OCI-LY3 (cell line): ENCODE data around the gene CDKN1C.
A peak's percentile ranks its signal among the peaks of the same experiment; 100 is the strongest.

ENCODE experiments used
- H2AFZ ChIP-seq: fragments of 200-600, 300-600 bp; shearing (Covaris generic); 2 replicates; pipeline ENCODE4 v1.6.0; 2014; ENCODE audit warnings: antibody characterized with exemption, low read depth, low read length
- H3K27ac ChIP-seq: fragments of 200-600, 300-600 bp; sonication (generic); 2 replicates; pipeline ENCODE4 v1.5.1; 2014; ENCODE audit warnings: mild to moderate bottlenecking, low read length, moderate library complexity, mixed read lengths
- H3K27me3 ChIP-seq: fragments of 200-600, 300-600 bp; sonication (generic); 2 replicates; pipeline ENCODE4 v1.6.1; 2014; ENCODE audit warnings: low read depth, low read length, mixed read lengths
- H3K36me3 ChIP-seq: fragments of 200-600, 300-600 bp; sonication (generic); replicated peaks from 2 replicates; pipeline ENCODE3; 2014; ENCODE audit warnings: low read depth, low read length, mixed read lengths
- H3K4me1 ChIP-seq: fragments of 300-600, 200-600 bp; sonication (generic); 2 replicates; pipeline ENCODE4 v1.6.1; 2014; ENCODE audit warnings: low read length, mixed read lengths
- H3K4me2 ChIP-seq: fragments of 200-600, 300-600 bp; sonication (generic); 2 replicates; pipeline ENCODE4 v1.6.1; 2014; ENCODE audit warnings: low read length, mixed read lengths
- H3K4me3 ChIP-seq: fragments of 300-600, 200-600 bp; sonication (generic); 2 replicates; pipeline ENCODE4 v1.5.1; 2014; ENCODE audit warnings: antibody characterized with exemption, mild to moderate bottlenecking, low read length, moderate library complexity
- H3K79me2 ChIP-seq: fragments of 300-600, 200-600 bp; shearing (Covaris generic); 2 replicates; pipeline ENCODE4 v1.6.1; 2014; ENCODE audit warnings: mild to moderate bottlenecking, low read length, mixed read lengths
- H3K9ac ChIP-seq: fragments of 300-600, 200-600 bp; shearing (Covaris generic); 2 replicates; pipeline ENCODE4 v1.6.0; 2014; ENCODE audit warnings: mild to moderate bottlenecking, low read length, moderate library complexity
- H3K9me3 ChIP-seq: fragments of 200-600, 300-600 bp; shearing (Covaris generic); 2 replicates; pipeline ENCODE4 v1.6.1; 2014; ENCODE audit warnings: low read length, mixed read lengths; ENCODE audit not compliant: insufficient read depth
- H4K20me1 ChIP-seq: fragments of 200-600, 300-600 bp; sonication (generic); 2 replicates; pipeline ENCODE4 v1.6.1; 2016; ENCODE audit warnings: low read length, mixed read lengths; ENCODE audit not compliant: insufficient read depth
- EZH2phosphoT487 ChIP-seq: fragments of 200-600 bp; shearing (Covaris generic); IDR thresholded peaks from 2 replicates; pipeline ENCODE4 v1.6.1; 2018; ENCODE audit warnings: antibody characterized with exemption, mixed run types, low read depth
- TF ChIP-seq, protein P1 (sequence below): fragments of 200-600, 300-600 bp; sonication (generic); IDR thresholded peaks from 2 replicates; pipeline ENCODE4 v1.5.1; 2014; ENCODE audit warnings: antibody characterized with exemption, low read length, low read depth

CDKN1C gene

DNA sequence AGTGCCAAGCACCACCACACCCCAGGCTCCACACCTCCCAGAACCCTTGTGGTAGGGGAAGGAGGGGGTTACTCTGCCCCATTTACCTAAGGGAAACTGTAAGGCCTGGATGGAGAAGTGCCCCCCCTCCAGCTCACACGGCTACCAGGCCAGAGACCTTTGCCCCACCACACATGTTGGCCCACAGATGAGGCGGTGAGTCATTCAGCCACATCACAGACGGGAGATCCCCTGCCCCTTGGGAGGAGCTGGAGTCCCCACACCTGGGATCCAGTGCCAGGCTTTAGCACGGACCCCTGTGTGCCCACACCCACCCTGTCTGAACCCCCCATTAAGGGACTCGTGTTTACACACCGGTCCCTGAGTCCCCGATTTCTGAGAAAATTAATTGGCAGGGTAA is 24.9 kb downstream of the CDKN1C start:
- no peak overlapping the region for H3K9ac ChIP-seq
- no peaks in the 10 kb centered on the region for H3K9me3 ChIP-seq
- peaks cover 8% of the 10 kb centered on the region for H3K4me1 ChIP-seq
- H2AFZ ChIP-seq = no peak overlapping the region
- no peaks in the 10 kb centered on the region for H3K36me3 ChIP-seq
- no peaks in the 10 kb centered on the region for H4K20me1 ChIP-seq
- no peak overlapping the region for H3K4me3 ChIP-seq
- H3K27ac ChIP-seq = no peak overlapping the region
- no peaks in the 10 kb centered on the region for H3K79me2 ChIP-seq
- H3K4me2 ChIP-seq = peak overlapping the region; percentile 21
- no peaks in the 10 kb centered on the region for H3K27me3 ChIP-seq
- no peak for TF ChIP-seq EZH2phosphoT487
- TF ChIP-seq, protein P1, sequence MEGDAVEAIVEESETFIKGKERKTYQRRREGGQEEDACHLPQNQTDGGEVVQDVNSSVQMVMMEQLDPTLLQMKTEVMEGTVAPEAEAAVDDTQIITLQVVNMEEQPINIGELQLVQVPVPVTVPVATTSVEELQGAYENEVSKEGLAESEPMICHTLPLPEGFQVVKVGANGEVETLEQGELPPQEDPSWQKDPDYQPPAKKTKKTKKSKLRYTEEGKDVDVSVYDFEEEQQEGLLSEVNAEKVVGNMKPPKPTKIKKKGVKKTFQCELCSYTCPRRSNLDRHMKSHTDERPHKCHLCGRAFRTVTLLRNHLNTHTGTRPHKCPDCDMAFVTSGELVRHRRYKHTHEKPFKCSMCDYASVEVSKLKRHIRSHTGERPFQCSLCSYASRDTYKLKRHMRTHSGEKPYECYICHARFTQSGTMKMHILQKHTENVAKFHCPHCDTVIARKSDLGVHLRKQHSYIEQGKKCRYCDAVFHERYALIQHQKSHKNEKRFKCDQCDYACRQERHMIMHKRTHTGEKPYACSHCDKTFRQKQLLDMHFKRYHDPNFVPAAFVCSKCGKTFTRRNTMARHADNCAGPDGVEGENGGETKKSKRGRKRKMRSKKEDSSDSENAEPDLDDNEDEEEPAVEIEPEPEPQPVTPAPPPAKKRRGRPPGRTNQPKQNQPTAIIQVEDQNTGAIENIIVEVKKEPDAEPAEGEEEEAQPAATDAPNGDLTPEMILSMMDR = no peak

DNA sequence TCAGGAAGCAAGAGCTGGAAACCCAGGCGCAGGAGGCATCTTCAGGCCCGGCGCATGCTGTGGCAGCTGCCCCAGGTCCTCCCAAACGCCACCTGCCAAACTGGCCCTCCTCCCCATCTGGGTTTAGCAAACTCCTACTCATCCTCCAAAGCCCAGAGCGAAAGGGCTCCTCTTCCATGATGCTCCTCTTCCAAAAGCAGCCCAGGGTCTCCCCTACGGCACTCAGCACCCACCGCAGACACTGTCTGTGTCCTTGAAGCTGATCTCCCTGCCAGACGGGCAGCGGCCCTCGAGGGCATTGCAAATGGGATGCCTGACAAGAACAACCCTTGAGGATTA is 25.9 kb downstream of the CDKN1C start:
- Histone ChIP-seq H2AFZ (no peak overlapping the region), H3K27me3 (no peaks in the 10 kb centered on the region), H3K79me2 (no peaks in the 10 kb centered on the region), H3K4me3 (no peak overlapping the region), H3K36me3 (no peaks in the 10 kb centered on the region), H3K9ac (no peak overlapping the region), H3K4me2 (no peak overlapping the region), H3K27ac (no peak overlapping the region), H4K20me1 (no peaks in the 10 kb centered on the region), H3K4me1 (peaks cover 8% of the 10 kb centered on the region), H3K9me3 (no peaks in the 10 kb centered on the region)
- TF ChIP-seq, protein P1 = no peak
- TF ChIP-seq EZH2phosphoT487 = no peak

DNA sequence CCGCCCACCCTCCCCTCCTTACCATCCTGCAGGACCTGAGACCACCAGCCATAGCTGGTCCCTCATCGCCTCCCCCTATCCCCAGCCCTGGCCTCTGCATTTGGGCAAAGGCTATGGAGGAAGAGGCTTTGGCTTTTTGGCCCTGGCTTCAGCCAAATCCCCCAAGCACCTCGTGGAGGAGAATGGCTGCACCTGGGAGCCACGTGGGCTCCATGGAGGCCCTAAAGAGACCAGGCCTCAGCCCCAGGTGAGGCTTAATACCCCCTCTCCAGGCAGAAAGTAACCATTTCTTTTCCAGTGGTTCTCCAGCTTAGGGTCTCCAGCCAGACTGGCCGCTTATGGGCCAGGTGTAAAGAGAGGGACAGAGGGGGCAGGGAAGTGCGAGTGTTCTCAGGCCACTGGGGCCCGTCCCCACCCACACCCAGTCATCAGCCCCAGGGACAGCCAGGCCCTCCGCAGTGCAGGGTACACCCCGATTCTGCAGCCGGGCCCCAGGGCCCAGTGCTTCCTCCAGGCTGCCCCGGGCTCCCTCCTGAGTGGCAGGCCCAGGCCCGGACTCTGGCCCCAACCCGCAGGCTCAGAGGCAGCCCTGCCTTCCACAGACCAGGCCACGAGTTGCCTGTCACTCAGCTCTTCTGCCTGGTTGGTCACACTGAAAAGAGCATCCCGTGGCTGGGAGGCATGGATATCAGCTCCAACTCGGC is 26.4 kb downstream of the CDKN1C start:
- no peak overlapping the region for H2AFZ ChIP-seq
- no peaks in the 10 kb centered on the region for H4K20me1 ChIP-seq
- H3K27me3 ChIP-seq = no peaks in the 10 kb centered on the region
- H3K4me1 ChIP-seq = peaks cover 8% of the 10 kb centered on the region
- no peak overlapping the region for H3K27ac ChIP-seq
- H3K9ac ChIP-seq = no peak overlapping the region
- no peak overlapping the region for H3K4me2 ChIP-seq
- H3K36me3 ChIP-seq = no peaks in the 10 kb centered on the region
- no peaks in the 10 kb centered on the region for H3K9me3 ChIP-seq
- H3K79me2 ChIP-seq = no peaks in the 10 kb centered on the region
- TF ChIP-seq, protein P1 = no peak
- no peak for TF ChIP-seq EZH2phosphoT487
- no peak overlapping the region for H3K4me3 ChIP-seq

DNA sequence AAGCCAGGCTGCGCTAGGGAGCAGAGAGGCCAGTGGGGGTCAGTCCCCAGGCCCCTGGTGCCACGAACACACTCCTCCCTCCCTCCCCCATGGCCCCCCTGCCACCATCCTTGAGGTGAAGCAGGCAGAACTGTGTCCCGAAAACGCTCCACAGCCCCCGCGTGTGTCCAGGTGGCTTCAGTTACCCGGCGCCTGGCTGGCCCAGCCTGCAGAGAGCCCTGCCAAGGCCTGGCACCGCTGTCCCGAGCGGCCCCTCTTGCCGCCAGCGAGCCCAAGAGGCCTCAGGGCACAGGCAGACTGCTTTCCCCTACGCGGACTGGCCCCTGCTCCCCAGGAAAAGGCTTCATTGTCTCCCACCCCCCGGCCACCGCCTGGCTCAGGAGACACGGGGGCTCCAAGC is 27.7 kb downstream of the CDKN1C start:
- TF ChIP-seq, protein P1 = no peak
- TF ChIP-seq EZH2phosphoT487 = no peak
- H3K79me2 ChIP-seq = no peaks in the 10 kb centered on the region
- H3K4me1 ChIP-seq = peaks cover 8% of the 10 kb centered on the region
- H3K27me3 ChIP-seq = no peaks in the 10 kb centered on the region
- no peaks in the 10 kb centered on the region for H3K36me3 ChIP-seq
- H3K27ac ChIP-seq = no peak overlapping the region
- H2AFZ ChIP-seq = no peak overlapping the region
- H3K9ac ChIP-seq = no peak overlapping the region
- H4K20me1 ChIP-seq = no peaks in the 10 kb centered on the region
- no peak overlapping the region for H3K4me2 ChIP-seq
- no peak overlapping the region for H3K4me3 ChIP-seq
- no peaks in the 10 kb centered on the region for H3K9me3 ChIP-seq
